Loucy (cell line): ENCODE results near the gene FNTB.

ENCODE experiments used
- EZH2phosphoT487 ChIP-seq: fragments of 200-600 bp; IDR thresholded peaks from 2 replicates; pipeline ENCODE4 v1.6.1; 2018; ENCODE audit warnings: antibody characterized with exemption, mild to moderate bottlenecking, moderate library complexity, borderline replicate concordance
- TF ChIP-seq, protein P1 (sequence below): fragments of 200-600 bp; sonication (generic); conservative IDR thresholded peaks from 2 replicates; pipeline ENCODE4 v1.5.1; 2014; ENCODE audit warnings: mild to moderate bottlenecking, antibody characterized with exemption, low read length

DNA sequence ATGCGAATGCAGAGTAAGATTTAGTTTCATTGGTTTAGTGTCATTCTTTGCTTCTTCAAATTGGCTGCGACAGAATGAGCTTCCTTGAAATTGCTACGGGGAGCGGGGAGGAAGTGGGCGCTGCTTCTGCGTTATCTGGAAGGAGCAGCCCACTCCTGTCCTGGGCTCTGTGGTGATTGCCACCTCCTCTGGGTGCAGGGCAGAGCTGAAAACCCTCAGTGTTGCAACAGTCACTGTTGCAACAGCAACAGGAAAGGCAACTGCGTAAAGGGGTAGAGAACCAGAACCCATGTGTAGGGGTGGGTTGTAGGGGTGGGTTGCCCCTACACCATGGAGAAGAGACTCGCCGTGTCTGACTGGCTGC is 57.9 kb downstream of the FNTB start:
- TF ChIP-seq, protein P1, sequence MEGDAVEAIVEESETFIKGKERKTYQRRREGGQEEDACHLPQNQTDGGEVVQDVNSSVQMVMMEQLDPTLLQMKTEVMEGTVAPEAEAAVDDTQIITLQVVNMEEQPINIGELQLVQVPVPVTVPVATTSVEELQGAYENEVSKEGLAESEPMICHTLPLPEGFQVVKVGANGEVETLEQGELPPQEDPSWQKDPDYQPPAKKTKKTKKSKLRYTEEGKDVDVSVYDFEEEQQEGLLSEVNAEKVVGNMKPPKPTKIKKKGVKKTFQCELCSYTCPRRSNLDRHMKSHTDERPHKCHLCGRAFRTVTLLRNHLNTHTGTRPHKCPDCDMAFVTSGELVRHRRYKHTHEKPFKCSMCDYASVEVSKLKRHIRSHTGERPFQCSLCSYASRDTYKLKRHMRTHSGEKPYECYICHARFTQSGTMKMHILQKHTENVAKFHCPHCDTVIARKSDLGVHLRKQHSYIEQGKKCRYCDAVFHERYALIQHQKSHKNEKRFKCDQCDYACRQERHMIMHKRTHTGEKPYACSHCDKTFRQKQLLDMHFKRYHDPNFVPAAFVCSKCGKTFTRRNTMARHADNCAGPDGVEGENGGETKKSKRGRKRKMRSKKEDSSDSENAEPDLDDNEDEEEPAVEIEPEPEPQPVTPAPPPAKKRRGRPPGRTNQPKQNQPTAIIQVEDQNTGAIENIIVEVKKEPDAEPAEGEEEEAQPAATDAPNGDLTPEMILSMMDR: no peak
- no peak for TF ChIP-seq EZH2phosphoT487
